Omental fat pad (tissue), 4 donors: Measurements from ENCODE around the gene KRTCAP2. TPM values are rescaled to one million over a fixed set of nuclear protein-coding genes. Genes with fewer than 3 reads are reported as not detected.

ENCODE experiments used
- ATAC-seq: fragments of 150-250 bp; one replicate; pipeline ENCODE4 v1.9.1; 2016; ENCODE audit warnings: mild to moderate bottlenecking, moderate library complexity; ENCODE audit not compliant: low FRiP score
- DNase-seq: peaks from one replicate; pipeline ENCODE4 v3.0.0-alpha.2; 2019; ENCODE audit warnings: low spot score
- CTCF ChIP-seq, 3 donors: fragments of 450-650 bp; IDR thresholded peaks; one replicate each; pipeline ENCODE4 v1.5.1; 2016 to 2017; ENCODE audit warnings: antibody characterized with exemption in 3 of 3, mild to moderate bottlenecking in 3 of 3, moderate library complexity in 2 of 3
- total RNA-seq, 4 donors: library from RNA; depleted of rRNA; stranded (reverse); fragments of >200 nt; gene quantifications; one replicate each; pipeline ENCODE4 v1.1.0, GENCODE V29; 2016

Gene KRTCAP2
- total RNA-seq, 4 donors from 2014 or later: 77.9 to 171 (median 99.7) TPM

- no peak for TF ChIP-seq CTCF (IDR thresholded peaks at IDR 0.05)
- no peak for DNase-seq
- ATAC-seq: no peak
Observed at GRCh38 chr1:155131856-155132255, 41.2 kb downstream of the KRTCAP2 start.

GRCh38 chr1:155131285-155131684 lies 41.8 kb downstream of the KRTCAP2 start:
- ATAC-seq (no peak), DNase-seq (no peak)
- no peak for TF ChIP-seq CTCF (IDR thresholded peaks at IDR 0.05)

- no peak for ATAC-seq
- TF ChIP-seq CTCF (IDR thresholded peaks at IDR 0.05): no peak
- no peak for DNase-seq
Observed at GRCh38 chr1:155130272-155131006, 42.7 kb downstream of the KRTCAP2 start.

- TF ChIP-seq CTCF (IDR thresholded peaks at IDR 0.05): no peak
- ATAC-seq (no peak), DNase-seq (no peak)
Observed at GRCh38 chr1:155128755-155129473, 44.2 kb downstream of the KRTCAP2 start.

GRCh38 chr1:155127967-155128754 lies 44.9 kb downstream of the KRTCAP2 start:
- DNase-seq (no peak), ATAC-seq (no peak)
- no peak for TF ChIP-seq CTCF (IDR thresholded peaks at IDR 0.05)

GRCh38 chr1:155127105-155127966 lies 45.8 kb downstream of the KRTCAP2 start, which contains the start of gene EFNA1:
EFNA1 (plus strand) TSS chr1:155127876; CDS start chr1:155127978, 102 bp downstream.
- DNase-seq (no peak), ATAC-seq (peak; percentile 56)
- TF ChIP-seq CTCF (IDR thresholded peaks at IDR 0.05): no peak
